Testis (tissue), 3 donors: ENCODE results near the gene LDLRAD4. TPM values are rescaled to one million over a fixed set of nuclear protein-coding genes. Genes with fewer than 3 reads are reported as not detected.

Experiments
- DNase-seq: peaks from one replicate; pipeline ENCODE4 v3.0.0-alpha.2; 2019
- H3K27ac ChIP-seq, 2 donors: fragments of 200-600 bp; sonication (generic); one replicate each; pipeline ENCODE4 v1.5.1; 2019
- H3K27me3 ChIP-seq: fragments of 200-600 bp; sonication (generic); one replicate; pipeline ENCODE4 v1.5.1; 2019
- H3K36me3 ChIP-seq: fragments of 200-600 bp; sonication (generic); one replicate; pipeline ENCODE4 v1.5.1; 2017; ENCODE audit warnings: low read depth; ENCODE audit errors: missing control alignments
- H3K4me1 ChIP-seq: fragments of 200-600 bp; sonication (generic); one replicate; pipeline ENCODE4 v1.5.1; 2019
- H3K4me3 ChIP-seq, 2 donors: fragments of 200-600 bp; sonication (generic); one replicate each; pipeline ENCODE4 v1.5.1; 2017 to 2019
- H3K9me3 ChIP-seq: fragments of 200-600 bp; sonication (generic); one replicate; pipeline ENCODE4 v1.5.1; 2017
- CTCF ChIP-seq, 3 experiments: fragments of 450-650 bp in 2 of 3; fragments of 200-600 bp in 1 of 3; sonication (generic) in 1 of 3; IDR thresholded peaks; one replicate each; pipeline ENCODE4 v1.5.1; 2016 to 2019; ENCODE audit warnings: antibody characterized with exemption in 3 of 3, mild to moderate bottlenecking in 2 of 3, moderate library complexity in 1 of 3
- POLR2A ChIP-seq: fragments of 450-650 bp; IDR thresholded peaks from one replicate; pipeline ENCODE4 v1.6.1; 2017; ENCODE audit warnings: antibody characterized with exemption, mild to moderate bottlenecking, moderate library complexity
- WGBS, 2 donors: methylation state at CpG; one replicate each; pipeline ENCODE4 v1.1.5; 2018; 5-methylcytosine and 5-hydroxymethylcytosine counted together
- intact Hi-C: fragments of 100-400 bp; cut with DNase I; formaldehyde crosslinking; loops from one replicate; pipeline ENCODE4 v1.15.1; 2023; ENCODE audit warnings: low total_unique reads
- polyA plus RNA-seq: library from polyadenylated mRNA; stranded (reverse); fragments of 350-450 nt; fragmentation: Illumina TruSeq; extraction: RNeasy Lipid Tissue Mini Kit (QIAGEN cat#74804); gene quantifications from one replicate; pipeline ENCODE4 v1.2.3, GENCODE V29; 2014; ENCODE audit warnings: low read depth, low replicate concordance; ENCODE audit not compliant: insufficient read depth
- total RNA-seq, 2 donors: library from RNA; depleted of rRNA; stranded (reverse); fragments of >200 nt; gene quantifications; one replicate each; pipeline ENCODE4 v1.2.3, GENCODE V29; 2016

Gene LDLRAD4
- total and polyA plus RNA-seq, 3 donors from 2014 or later, result 22.0 to 42.2 (median 25.9) TPM

GRCh38 chr18:13622751-13623150, 404.2 kb downstream of the LDLRAD4 start:
- no peak for TF ChIP-seq POLR2A
- TF ChIP-seq CTCF (IDR thresholded peaks at IDR 0.05), result no peak
- no peak for DNase-seq
- H3K27me3 ChIP-seq, result no peaks in the 10 kb centered on the region
- 91 to 98% methylated on average over 6 to 8 of the region's 8 CpGs for WGBS, 2 donors
- no peaks in the 10 kb centered on the region for H3K9me3 ChIP-seq
- no peak overlapping the region for H3K4me3 ChIP-seq
- no peaks in the 10 kb centered on the region for H3K36me3 ChIP-seq
- peaks cover 4% of the 10 kb centered on the region for H3K4me1 ChIP-seq
- intact Hi-C loops, result loop anchor here (10.0 kb wide), 1 partner anchor 408 kb away; the partner anchor contains the start of gene LDLRAD4
- no peak overlapping the region for H3K27ac ChIP-seq

GRCh38 chr18:13623348-13623747, 404.8 kb downstream of the LDLRAD4 start:
- no peaks in the 10 kb centered on the region for H3K27me3 ChIP-seq
- H3K4me3 ChIP-seq, result no peak overlapping the region
- H3K4me1 ChIP-seq, result peaks cover 4% of the 10 kb centered on the region
- intact Hi-C loops, result loop anchor here (10.0 kb wide), 1 partner anchor 409 kb away; the partner anchor contains the start of gene LDLRAD4
- H3K27ac ChIP-seq, result no peak overlapping the region
- no peaks in the 10 kb centered on the region for H3K9me3 ChIP-seq
- WGBS, 2 donors, result 60 to 71% methylated on average over 9 to 10 of the region's 10 CpGs
- no peak for DNase-seq
- TF ChIP-seq POLR2A, result no peak
- no peak for TF ChIP-seq CTCF (IDR thresholded peaks at IDR 0.05)
- no peaks in the 10 kb centered on the region for H3K36me3 ChIP-seq

DNA sequence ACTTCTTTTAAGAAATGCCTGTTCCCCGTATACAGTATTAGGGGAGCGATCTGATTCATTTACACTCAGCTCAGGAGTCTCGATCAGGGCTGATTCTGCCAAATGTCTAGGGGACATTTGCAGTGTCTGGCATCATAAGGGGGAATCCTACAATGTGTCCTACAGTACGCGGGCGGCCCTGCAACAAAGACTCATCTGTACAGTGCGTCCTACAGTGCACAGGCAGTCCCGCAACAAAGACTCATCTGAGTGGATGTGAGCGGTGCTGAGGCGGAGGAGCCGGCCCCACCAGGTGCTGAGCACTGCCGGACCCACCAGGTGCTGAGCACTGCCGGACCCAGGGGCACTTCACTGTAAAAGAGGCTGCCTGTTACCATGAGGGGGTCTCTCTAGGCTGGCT, 405.3 kb downstream of the LDLRAD4 start:
- no peaks in the 10 kb centered on the region for H3K9me3 ChIP-seq
- H3K4me3 ChIP-seq, result no peak overlapping the region
- DNase-seq, result no peak
- H3K27ac ChIP-seq, result no peak overlapping the region
- 88 to 94% methylated on average over 3 to 13 of the region's 13 CpGs for WGBS, 2 donors
- no peak for TF ChIP-seq POLR2A
- no peak for TF ChIP-seq CTCF (IDR thresholded peaks at IDR 0.05)
- peaks cover 3% of the 10 kb centered on the region for H3K4me1 ChIP-seq
- no peaks in the 10 kb centered on the region for H3K27me3 ChIP-seq
- H3K36me3 ChIP-seq, result no peaks in the 10 kb centered on the region
- intact Hi-C loops, result loop anchor here (10.0 kb wide), 1 partner anchor 409 kb away; the partner anchor contains the start of gene LDLRAD4

- no peaks in the 10 kb centered on the region for H3K27me3 ChIP-seq
- no peak for DNase-seq
- TF ChIP-seq CTCF (IDR thresholded peaks at IDR 0.05) (no peak), POLR2A (no peak)
- no peaks in the 10 kb centered on the region for H3K36me3 ChIP-seq
- no peaks in the 10 kb centered on the region for H3K4me1 ChIP-seq
- no peak overlapping the region for H3K27ac ChIP-seq
- H3K9me3 ChIP-seq, result no peaks in the 10 kb centered on the region
- 83 to 88% methylated on average over 8 to 11 of the region's 11 CpGs for WGBS, 2 donors
- intact Hi-C loops, result loop anchor here (10.0 kb wide), 1 partner anchor 410 kb away; the partner anchor contains the start of gene LDLRAD4
- no peak overlapping the region for H3K4me3 ChIP-seq
These were observed 406.1 kb downstream of the LDLRAD4 start for GRCh38 chr18:13624563-13625237.

DNA sequence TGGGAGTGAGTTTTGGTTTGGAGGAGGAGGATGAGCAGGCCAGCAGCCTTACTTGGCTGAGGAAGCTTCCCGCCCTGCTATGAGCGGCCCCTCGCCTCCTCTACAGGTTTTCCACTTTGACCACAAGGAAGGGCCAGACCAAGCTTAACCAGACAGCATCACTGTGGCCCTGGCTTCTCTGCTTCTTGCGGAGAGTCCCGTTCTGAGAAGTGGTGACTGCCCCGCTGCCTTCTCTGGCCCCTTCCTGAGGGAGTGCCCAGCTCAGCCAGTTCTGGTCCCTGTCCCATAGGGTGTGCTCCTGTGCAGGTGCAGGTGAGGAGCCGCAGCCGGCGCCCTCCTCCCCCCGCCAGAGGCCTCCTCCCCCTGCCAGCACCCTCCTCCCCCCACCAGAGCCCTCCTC, 406.8 kb downstream of the LDLRAD4 start:
- no peak overlapping the region for H3K4me3 ChIP-seq
- 88 to 92% methylated on average over 7 to 10 of the region's 10 CpGs for WGBS, 2 donors
- no peak for DNase-seq
- H3K4me1 ChIP-seq, result no peaks in the 10 kb centered on the region
- H3K36me3 ChIP-seq, result no peaks in the 10 kb centered on the region
- no peak overlapping the region for H3K27ac ChIP-seq
- TF ChIP-seq CTCF (IDR thresholded peaks at IDR 0.05) (no peak), POLR2A (no peak)
- intact Hi-C loops, result loop anchor here (10.0 kb wide), 1 partner anchor 411 kb away; the partner anchor contains the start of gene LDLRAD4
- no peaks in the 10 kb centered on the region for H3K9me3 ChIP-seq
- H3K27me3 ChIP-seq, result no peaks in the 10 kb centered on the region
